GM12874 (cell line): ENCODE results near the gene SLC35B3.

Experiments
- TF ChIP-seq, protein P1 (sequence below): IDR thresholded peaks from 2 replicates; pipeline ENCODE4 v1.5.1; 2011; ENCODE audit warnings: low read depth, mild to moderate bottlenecking, control low read depth, low read length, moderate library complexity; ENCODE audit not compliant: insufficient read depth

The SLC35B3 gene

DNA sequence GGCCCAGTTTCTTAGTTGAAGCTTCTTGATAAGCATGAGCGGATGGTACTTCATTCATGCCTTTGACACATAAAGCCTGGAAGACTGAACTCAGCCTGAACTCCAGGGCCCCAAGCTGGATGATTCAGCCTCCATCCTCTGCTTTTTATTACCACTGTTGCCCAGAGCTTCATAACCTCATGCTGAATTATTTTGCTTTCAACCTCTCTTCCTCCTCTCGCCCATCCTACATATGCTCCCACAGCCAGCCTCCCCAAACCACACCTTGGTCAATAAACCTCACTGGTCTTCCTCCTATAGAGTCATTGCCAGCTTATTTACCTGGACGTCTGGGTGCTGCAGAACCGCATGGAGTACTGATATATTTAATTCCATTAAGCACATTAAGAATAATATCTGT lies 59.4 kb downstream of the SLC35B3 start:
- TF ChIP-seq, protein P1, sequence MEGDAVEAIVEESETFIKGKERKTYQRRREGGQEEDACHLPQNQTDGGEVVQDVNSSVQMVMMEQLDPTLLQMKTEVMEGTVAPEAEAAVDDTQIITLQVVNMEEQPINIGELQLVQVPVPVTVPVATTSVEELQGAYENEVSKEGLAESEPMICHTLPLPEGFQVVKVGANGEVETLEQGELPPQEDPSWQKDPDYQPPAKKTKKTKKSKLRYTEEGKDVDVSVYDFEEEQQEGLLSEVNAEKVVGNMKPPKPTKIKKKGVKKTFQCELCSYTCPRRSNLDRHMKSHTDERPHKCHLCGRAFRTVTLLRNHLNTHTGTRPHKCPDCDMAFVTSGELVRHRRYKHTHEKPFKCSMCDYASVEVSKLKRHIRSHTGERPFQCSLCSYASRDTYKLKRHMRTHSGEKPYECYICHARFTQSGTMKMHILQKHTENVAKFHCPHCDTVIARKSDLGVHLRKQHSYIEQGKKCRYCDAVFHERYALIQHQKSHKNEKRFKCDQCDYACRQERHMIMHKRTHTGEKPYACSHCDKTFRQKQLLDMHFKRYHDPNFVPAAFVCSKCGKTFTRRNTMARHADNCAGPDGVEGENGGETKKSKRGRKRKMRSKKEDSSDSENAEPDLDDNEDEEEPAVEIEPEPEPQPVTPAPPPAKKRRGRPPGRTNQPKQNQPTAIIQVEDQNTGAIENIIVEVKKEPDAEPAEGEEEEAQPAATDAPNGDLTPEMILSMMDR: no peak
